GM19455 (cell line): ENCODE data around the gene CFLAR.
"Not testable (repeated sequence)": the region's sequence is repeated elsewhere in the genome, so short reads cannot be mapped to it uniquely, and the experiment has no call there.

ENCODE experiments used
- ATAC-seq: cut with Tn5 transposase; IDR thresholded peaks from one replicate; pipeline ENCODE4 v1.9.1; 2021; ENCODE audit not compliant: unreplicated experiment

CFLAR gene

DNA sequence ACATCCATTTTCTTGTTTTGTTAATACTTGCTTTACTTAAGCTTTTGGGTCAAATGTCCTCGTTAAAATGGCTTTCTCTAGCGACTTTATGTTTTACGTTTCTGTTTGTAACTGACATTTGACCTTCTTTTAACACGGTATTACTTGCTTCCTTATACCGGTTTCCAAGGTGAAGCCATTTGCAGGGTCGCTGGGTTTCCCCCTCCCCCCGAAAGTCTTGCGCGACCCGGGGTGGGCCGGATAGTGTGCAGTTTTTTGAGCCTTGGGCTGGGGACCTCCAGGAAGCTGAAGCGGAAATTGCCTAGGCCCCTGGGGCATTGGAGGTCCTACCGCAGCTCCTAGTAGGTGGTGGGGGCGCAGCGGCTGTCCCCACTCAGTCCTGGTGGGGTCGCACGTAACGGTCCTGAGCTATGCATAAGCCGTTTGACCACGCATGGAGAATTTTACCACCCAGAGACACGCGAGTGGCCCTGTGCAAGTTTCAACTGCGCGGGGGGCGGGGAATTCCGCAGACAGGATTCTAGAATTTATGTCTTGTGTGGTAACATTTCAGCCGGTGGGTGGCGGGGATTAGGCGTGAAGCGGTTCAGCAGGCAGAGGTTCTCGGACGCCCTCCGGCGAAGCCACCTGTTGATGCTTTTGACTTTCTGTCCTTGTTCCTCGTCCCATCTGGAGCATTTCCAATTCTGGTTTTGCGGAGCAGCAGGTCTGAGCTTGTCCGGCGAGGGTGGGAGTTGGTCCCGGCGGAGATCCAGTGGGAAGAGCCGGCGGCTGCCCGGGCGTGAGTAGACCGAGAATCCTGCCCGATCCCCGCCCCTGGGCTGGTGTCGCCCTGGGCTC is 2.4 kb downstream of the CFLAR start:
- peak; percentile 42 for ATAC-seq

- no peak for ATAC-seq
Measured at GRCh38 chr2:201118961-201119854, 3.2 kb downstream of the CFLAR start.

DNA sequence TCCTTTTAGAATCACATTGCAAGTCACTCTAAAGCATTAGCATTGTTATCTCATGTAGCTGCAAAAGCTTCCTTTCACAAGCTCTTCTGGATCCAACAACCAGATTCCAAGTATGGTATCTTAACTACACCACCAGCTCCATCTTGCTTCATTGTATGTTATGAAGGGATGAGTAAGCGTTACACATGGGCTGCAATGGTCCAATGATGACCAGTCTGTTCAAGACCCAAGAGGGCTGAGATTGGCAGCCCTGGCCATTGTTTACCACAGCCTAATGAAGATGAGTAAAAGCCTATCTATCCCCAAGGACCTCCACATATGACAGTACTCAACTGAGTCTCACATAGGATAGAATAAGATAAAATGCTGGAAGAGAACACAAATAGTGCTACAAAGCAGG is 6.3 kb downstream of the CFLAR start:
- no peak for ATAC-seq

DNA sequence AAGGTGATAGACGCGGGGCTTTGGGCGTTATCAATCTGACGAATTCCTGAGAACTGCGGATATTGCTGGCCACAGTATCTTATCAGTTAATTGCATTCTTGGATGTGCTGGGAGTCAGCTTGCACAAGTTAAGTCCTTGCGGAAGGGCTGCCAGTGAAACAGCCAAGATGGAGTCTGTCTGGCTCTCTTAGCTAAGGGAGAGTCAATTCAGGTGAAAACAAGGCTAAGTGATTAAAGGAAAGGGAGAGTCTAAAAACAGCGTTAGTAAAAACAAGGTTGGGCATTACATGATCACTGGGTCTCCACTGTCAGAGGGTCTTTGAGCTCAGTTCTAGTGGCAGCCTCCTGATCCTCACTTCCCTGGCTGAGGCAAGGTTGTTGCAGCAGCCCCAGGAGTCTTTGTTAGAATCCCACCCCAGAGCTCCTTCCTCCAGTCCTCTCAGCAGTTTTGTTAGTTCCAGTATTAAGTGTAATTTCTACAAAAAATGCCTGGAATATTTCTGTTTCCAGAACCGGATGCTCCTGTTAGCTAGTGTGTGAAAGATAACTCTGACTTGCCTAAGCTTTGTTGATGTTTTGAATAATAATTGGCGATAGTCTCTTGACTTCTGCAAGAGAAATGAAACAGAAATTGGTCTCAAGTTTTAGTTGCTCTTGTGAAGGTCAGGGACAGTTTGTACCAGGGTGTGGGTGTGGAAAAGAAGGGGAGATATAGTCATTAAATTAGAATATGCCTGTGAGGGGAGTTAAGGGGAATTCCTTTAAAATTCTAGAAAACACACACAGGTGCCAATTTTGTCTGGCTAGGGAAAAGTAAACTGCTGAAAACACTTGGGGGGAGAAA is 10.6 kb downstream of the CFLAR start:
- ATAC-seq = no peak

DNA sequence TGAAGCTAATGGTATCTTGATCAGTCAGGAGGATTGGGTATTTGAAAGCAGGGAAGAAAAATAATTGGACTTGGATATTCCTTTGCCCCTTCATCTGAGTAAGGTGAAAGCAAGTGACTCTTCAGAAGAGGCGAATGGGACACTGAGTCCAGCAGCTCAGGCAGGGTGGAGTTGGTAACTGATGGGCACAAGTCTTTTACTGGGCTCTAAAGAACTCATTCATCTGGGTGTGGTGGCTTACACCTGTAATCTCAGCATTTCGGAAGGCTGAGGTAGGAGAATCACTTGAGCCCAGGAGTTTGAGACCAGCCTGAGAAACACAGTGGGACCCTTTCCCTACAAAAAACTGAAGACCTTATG is 11.2 kb downstream of the CFLAR start:
- ATAC-seq = no peak

- no peak for ATAC-seq
Measured at GRCh38 chr2:201127570-201127969, 11.6 kb downstream of the CFLAR start.

DNA sequence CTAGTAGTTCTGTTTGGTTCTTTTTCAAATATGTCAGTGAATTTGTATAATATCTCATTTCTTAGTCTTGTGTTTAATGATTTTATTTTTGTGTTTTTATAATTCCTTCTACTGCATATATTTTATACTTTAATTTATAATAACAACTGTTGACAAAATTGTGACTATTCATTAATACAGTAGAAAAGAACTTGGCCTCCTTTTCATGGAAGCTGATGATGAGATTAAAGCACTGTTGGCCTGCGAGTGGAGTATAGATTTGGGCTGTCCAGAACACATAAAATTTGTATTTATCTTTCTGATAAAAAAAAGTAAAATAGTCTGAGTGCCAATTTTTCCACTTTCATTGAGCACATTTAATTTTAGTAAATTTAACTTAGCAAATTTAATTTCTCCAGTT is 12.1 kb downstream of the CFLAR start:
- no peak for ATAC-seq

GRCh38 chr2:201128933-201129505 is 13.1 kb downstream of the CFLAR start:
- no peak for ATAC-seq

DNA sequence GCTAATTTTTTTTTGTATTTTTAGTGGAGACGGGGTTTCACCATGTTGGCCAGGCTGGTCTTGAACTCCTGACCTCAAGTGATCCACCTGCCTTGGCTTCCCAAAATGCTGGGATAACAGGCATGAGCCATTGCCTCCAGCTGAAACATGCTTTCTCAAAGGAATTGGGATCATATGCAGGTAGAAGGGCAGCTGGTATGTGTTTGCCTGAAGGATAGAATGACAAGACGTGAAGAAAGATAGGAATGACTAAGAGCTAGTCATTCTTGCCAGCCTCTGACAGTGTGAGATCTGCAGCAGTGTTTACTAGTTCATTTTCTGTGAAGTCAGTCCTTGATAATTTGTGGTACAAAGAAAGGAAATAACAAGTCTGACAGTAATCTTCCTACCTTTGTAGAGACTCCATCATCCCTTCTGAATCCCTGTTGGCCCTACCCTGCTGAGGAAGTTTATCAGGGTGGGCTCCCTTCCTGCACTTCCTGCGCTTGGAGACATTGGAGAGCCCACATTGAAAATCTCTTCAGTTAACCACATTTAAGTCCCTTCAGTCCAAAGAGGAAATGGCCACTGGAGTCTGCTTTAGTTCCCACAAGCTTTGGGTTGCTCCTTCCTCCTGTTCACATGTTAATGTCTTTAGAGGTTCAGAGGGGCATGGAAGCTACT is 14.7 kb downstream of the CFLAR start:
- ATAC-seq = no peak

DNA sequence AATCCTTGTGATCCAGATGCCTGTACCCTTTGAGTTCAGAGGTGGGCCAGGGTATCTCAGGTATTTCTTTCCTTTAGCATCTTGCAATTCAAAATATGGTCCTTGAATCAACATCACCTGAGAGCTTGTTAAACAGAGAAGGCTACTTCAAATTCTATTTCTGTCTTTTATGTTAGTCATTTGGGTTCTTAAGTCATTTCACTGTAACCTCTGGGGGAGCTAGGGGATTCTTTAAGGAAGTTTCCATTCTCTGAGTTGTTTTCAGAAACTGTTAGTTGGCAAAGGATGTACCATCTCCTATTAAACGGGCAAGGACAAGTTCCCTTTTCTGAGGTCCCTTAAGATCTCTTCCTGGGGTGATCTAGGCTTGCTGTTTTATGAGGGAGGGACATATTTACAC is 16.6 kb downstream of the CFLAR start:
- ATAC-seq = no peak

GRCh38 chr2:201135386-201135785 is 19.4 kb downstream of the CFLAR start:
- no peak for ATAC-seq

- no peak for ATAC-seq
Measured at GRCh38 chr2:201136889-201137321, 20.9 kb downstream of the CFLAR start.

GRCh38 chr2:201137505-201138400 is 21.8 kb downstream of the CFLAR start:
- no peak for ATAC-seq

GRCh38 chr2:201138401-201138970 is 22.5 kb downstream of the CFLAR start:
- no peak for ATAC-seq

- ATAC-seq = not testable (repeated sequence)
Measured at GRCh38 chr2:201138986-201139781, 23.2 kb downstream of the CFLAR start.

DNA sequence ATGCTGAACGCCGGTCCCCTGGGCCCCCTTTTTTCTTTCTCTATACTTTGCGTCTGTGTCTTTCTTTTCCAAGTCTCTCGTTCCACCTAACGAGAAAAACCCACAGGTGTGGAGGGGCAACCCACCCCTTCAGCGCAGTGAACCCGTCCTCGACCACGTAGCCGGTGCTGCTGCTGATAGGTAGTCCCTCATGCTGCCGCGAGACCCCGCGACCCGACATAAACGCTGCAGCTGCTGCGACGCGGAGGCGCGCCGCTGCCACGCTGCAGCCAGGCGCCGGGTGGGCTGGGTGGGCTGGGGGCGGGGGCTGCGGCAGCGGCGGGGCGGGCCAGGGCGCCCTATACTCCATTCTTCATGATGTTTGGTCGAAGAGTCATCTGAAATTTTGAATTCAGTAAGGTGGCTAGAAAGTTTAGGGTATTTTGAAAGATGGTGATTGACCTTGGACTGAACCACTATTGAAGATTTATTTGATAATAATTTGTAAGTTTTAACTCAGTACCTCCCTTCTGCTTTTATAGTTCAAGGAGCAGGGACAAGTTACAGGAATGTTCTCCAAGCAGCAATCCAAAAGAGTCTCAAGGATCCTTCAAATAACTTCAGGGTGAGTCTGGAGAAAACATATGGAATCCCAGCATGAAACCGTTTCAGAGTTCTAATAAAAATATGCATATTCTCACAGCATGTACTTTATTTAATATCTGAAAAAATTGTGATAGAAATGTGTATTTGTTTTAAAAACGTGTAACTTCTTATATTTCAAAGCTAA is 24.1 kb downstream of the CFLAR start:
- ATAC-seq = no peak
